HEK293 (cell line): ENCODE measurements around the gene NXN.

Source experiments
- ATF2 ChIP-seq: fragments of 450-650 bp; formaldehyde crosslinking; IDR thresholded peaks from 2 replicates; pipeline ENCODE4 v1.5.1; 2016; ENCODE audit warnings: missing biosample characterization, missing genetic modification characterization, low read depth
- GFI1B ChIP-seq: fragments of 450-650 bp; formaldehyde crosslinking; IDR thresholded peaks from 2 replicates; pipeline ENCODE4 v1.5.1; 2016; ENCODE audit warnings: missing biosample characterization, missing genetic modification characterization
- GLI2 ChIP-seq: fragments of 450-650 bp; formaldehyde crosslinking; IDR thresholded peaks from 2 replicates; pipeline ENCODE4; 2017; ENCODE audit warnings: missing biosample characterization, missing genetic modification characterization, low read depth, borderline replicate concordance
- KLF10 ChIP-seq: fragments of 450-650 bp; IDR thresholded peaks from 2 replicates; pipeline ENCODE4 v1.5.1; 2018; ENCODE audit warnings: missing biosample characterization, mild to moderate bottlenecking, missing genetic modification characterization
- KLF16 ChIP-seq: fragments of 450-650 bp; formaldehyde crosslinking; IDR thresholded peaks from 2 replicates; pipeline ENCODE4 v1.5.1; 2017; ENCODE audit warnings: missing biosample characterization, missing genetic modification characterization
- KLF7 ChIP-seq: fragments of 450-650 bp; formaldehyde crosslinking; IDR thresholded peaks from 2 replicates; pipeline ENCODE4 v1.5.1; 2016; ENCODE audit warnings: missing biosample characterization, missing genetic modification characterization, borderline replicate concordance
- MYNN ChIP-seq: fragments of 450-650 bp; formaldehyde crosslinking; IDR thresholded peaks from 2 replicates; pipeline ENCODE4 v1.5.1; 2016; ENCODE audit warnings: missing biosample characterization, missing genetic modification characterization, borderline replicate concordance
- PRDM6 ChIP-seq: fragments of 450-650 bp; formaldehyde crosslinking; IDR thresholded peaks from 2 replicates; pipeline ENCODE4 v1.5.1; 2017; ENCODE audit warnings: missing biosample characterization, missing genetic modification characterization
- REST ChIP-seq: fragments of 450-650 bp; formaldehyde crosslinking; IDR thresholded peaks from 2 replicates; pipeline ENCODE4 v1.5.1; 2016; ENCODE audit warnings: missing biosample characterization, missing genetic modification characterization
- SP7 ChIP-seq: fragments of 450-650 bp; formaldehyde crosslinking; IDR thresholded peaks from 2 replicates; pipeline ENCODE4 v1.5.1; 2016; ENCODE audit warnings: missing biosample characterization, missing genetic modification characterization
- WT1 ChIP-seq: fragments of 450-650 bp; formaldehyde crosslinking; IDR thresholded peaks from 2 replicates; pipeline ENCODE4 v1.5.1; 2016; ENCODE audit warnings: missing biosample characterization, missing genetic modification characterization
- ZBTB44 ChIP-seq: fragments of 450-650 bp; IDR thresholded peaks from 2 replicates; pipeline ENCODE4 v1.5.1; 2018; ENCODE audit warnings: missing biosample characterization, mild to moderate bottlenecking, missing genetic modification characterization
- ZBTB48 ChIP-seq: fragments of 450-650 bp; formaldehyde crosslinking; IDR thresholded peaks from 2 replicates; pipeline ENCODE4 v1.5.1; 2016; ENCODE audit warnings: missing biosample characterization, missing genetic modification characterization
- ZFP37 ChIP-seq: fragments of 450-650 bp; formaldehyde crosslinking; IDR thresholded peaks from 2 replicates; pipeline ENCODE4 v1.5.1; 2016; ENCODE audit warnings: missing biosample characterization, missing genetic modification characterization
- ZFP69B ChIP-seq: fragments of 450-650 bp; formaldehyde crosslinking; IDR thresholded peaks from 2 replicates; pipeline ENCODE4 v1.5.1; 2016; ENCODE audit warnings: missing biosample characterization, missing genetic modification characterization
- ZNF114 ChIP-seq: fragments of 450-650 bp; formaldehyde crosslinking; IDR thresholded peaks from 2 replicates; pipeline ENCODE4 v1.5.0; 2017; ENCODE audit warnings: missing biosample characterization, missing genetic modification characterization
- ZNF175 ChIP-seq: fragments of 450-650 bp; formaldehyde crosslinking; IDR thresholded peaks from 2 replicates; pipeline ENCODE4 v1.5.1; 2016; ENCODE audit warnings: missing biosample characterization, missing genetic modification characterization
- ZNF248 ChIP-seq: fragments of 450-650 bp; formaldehyde crosslinking; IDR thresholded peaks from 2 replicates; pipeline ENCODE4 v1.5.1; 2017; ENCODE audit warnings: missing biosample characterization, missing genetic modification characterization
- ZNF26 ChIP-seq: fragments of 450-650 bp; formaldehyde crosslinking; IDR thresholded peaks from 2 replicates; pipeline ENCODE4 v1.5.1; 2016; ENCODE audit warnings: missing biosample characterization, missing genetic modification characterization
- ZNF391 ChIP-seq: fragments of 450-650 bp; formaldehyde crosslinking; IDR thresholded peaks from 2 replicates; pipeline ENCODE4 v1.5.1; 2016; ENCODE audit warnings: low read depth, missing biosample characterization, missing genetic modification characterization, borderline replicate concordance
- ZNF433 ChIP-seq: fragments of 450-650 bp; formaldehyde crosslinking; IDR thresholded peaks from 2 replicates; pipeline ENCODE4 v1.5.1; 2016; ENCODE audit warnings: missing biosample characterization, missing genetic modification characterization, low read depth
- ZNF514 ChIP-seq: fragments of 450-650 bp; formaldehyde crosslinking; IDR thresholded peaks from 2 replicates; pipeline ENCODE4 v1.5.1; 2016; ENCODE audit warnings: missing biosample characterization, missing genetic modification characterization
- ZNF548 ChIP-seq: fragments of 450-650 bp; formaldehyde crosslinking; IDR thresholded peaks from 2 replicates; pipeline ENCODE4 v1.5.1; 2016; ENCODE audit warnings: missing biosample characterization, missing genetic modification characterization
- ZNF558 ChIP-seq: fragments of 450-650 bp; formaldehyde crosslinking; IDR thresholded peaks from 2 replicates; pipeline ENCODE4 v1.5.1; 2016; ENCODE audit warnings: missing biosample characterization, missing genetic modification characterization
- ZNF600 ChIP-seq: fragments of 450-650 bp; formaldehyde crosslinking; IDR thresholded peaks from 2 replicates; pipeline ENCODE4 v1.5.1; 2016; ENCODE audit warnings: missing biosample characterization, missing genetic modification characterization
- ZNF629 ChIP-seq: fragments of 450-650 bp; formaldehyde crosslinking; IDR thresholded peaks from 2 replicates; pipeline ENCODE4 v1.5.1; 2017; ENCODE audit warnings: missing biosample characterization, missing genetic modification characterization
- ZNF747 ChIP-seq: fragments of 450-650 bp; formaldehyde crosslinking; IDR thresholded peaks from 2 replicates; pipeline ENCODE4 v1.5.1; 2016; ENCODE audit warnings: missing biosample characterization, missing genetic modification characterization
- ZSCAN5A ChIP-seq: fragments of 450-650 bp; formaldehyde crosslinking; IDR thresholded peaks from 2 replicates; pipeline ENCODE4 v1.5.1; 2016; ENCODE audit warnings: missing biosample characterization, missing genetic modification characterization

NXN gene

GRCh38 chr17:996554-997344, 17.2 kb upstream of the NXN start, which contains the start of gene TIMM22 (continued):
- TF ChIP-seq ZBTB48 (peak; percentile 58; the same call in 1 of the 2 replicates), GLI2 (tag by site-specific recombination) (no peak; the same call in 1 of the 2 replicates), KLF7 (tag by site-specific recombination) (peak; percentile 76; the same call in 1 of the 2 replicates), ZNF629 (peak; percentile 88), ZNF747 (tag by site-specific recombination) (no peak), PRDM6 (tag by site-specific recombination) (no peak), KLF10 (peak; percentile 78; the same call in 1 of the 2 replicates), ZBTB44 (tag by site-specific recombination) (peak; percentile 70; the same call in 1 of the 2 replicates), ZNF548 (no peak), ZNF433 (tag by site-specific recombination) (no peak), ZNF600 (tag by site-specific recombination) (peak; percentile 74), KLF16 (tag by site-specific recombination) (peak; percentile 93), ATF2 (tag by site-specific recombination) (0 out of 2 replicates have a peak, but pooled peaks have one; percentile 21), SP7 (tag by site-specific recombination) (peak; percentile 90), ZNF248 (tag by site-specific recombination) (no peak), ZNF391 (tag by site-specific recombination) (peak; percentile 98), ZNF26 (tag by site-specific recombination) (peak; percentile 16; the same call in 1 of the 2 replicates), ZNF514 (tag by site-specific recombination) (no peak), ZFP69B (peak; percentile 54), WT1 (peak; percentile 31; the same call in 1 of the 2 replicates), ZSCAN5A (peak; percentile 72; the same call in 1 of the 2 replicates), ZNF114 (tag by site-specific recombination) (no peak), MYNN (tag by site-specific recombination) (peak; percentile 10; the same call in 1 of the 2 replicates), ZNF175 (tag by site-specific recombination) (no peak), GFI1B (peak; percentile 64; the same call in 1 of the 2 replicates), ZNF558 (peak; percentile 69; the same call in 1 of the 2 replicates), REST (tag by site-specific recombination) (no peak; the same call in none of the 2 replicates), ZFP37 (tag by site-specific recombination) (peak; percentile 65; the same call in 1 of the 2 replicates)
